Inflammatory macrophage treated with lipopolysaccharide for 4 hours (primary cell): Measurements from ENCODE around the gene SRP9.
"Not testable (repeated sequence)": the region's sequence is repeated elsewhere in the genome, so short reads cannot be mapped to it uniquely, and the experiment has no call there.

Experiments used
- DNase-seq: peaks from one replicate; pipeline ENCODE4 v3.0.0-alpha.2; 2020

Gene SRP9

DNA sequence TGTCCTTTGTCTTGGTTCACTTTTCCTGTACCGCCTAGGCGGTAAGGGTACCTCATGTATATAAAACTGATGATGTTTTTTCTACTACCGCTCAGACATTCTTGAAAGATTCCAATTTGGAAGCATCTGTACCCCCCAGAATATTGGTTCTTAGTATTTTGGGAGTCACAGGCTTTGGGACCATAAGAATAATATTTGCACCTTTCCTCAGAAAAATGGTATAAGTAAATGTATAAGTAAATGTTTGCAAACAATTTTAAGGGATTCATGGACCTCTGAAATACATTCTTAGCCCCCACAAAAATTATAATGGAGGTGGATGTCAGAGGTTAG is 677 bp downstream of the SRP9 start:
- DNase-seq: no peak

DNA sequence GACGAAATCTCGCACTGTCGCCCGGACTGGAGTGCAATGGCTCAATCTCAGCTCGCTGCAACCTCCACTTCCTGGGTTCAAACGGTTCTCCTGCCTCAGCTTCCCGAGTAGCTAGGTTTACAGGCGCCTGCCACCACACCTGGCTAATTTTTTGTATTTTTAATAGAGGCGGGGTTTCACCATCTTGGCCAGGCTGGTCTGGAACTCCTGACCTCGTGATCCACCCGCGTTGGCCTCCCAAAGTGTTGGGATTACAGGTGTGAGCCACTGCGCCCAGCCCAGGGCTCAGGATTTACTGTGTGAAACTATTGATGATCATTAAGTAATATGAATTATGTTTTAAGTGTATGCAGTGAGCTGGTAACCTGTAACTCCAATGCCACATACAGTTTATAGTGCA is 1.5 kb downstream of the SRP9 start:
- DNase-seq: not testable (repeated sequence)

DNA sequence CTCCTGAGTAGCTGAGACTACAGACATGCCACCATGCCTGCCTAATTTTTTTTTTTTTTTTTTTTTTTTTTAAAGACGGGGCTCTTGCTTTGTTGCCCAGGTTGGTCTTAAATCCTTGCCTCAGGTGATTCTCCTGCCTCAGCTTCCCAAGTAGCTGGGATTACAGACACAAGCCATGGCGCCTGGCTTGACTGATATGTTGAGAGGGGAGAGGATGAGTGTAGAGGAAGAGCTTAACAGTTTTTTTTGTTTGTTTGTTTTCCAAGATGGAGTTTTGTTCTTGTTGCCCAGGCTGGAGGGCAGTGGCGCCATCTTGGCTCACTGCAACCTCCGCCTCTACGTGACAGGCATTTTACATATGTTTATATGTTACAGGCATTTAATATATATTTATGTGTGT is 2.5 kb downstream of the SRP9 start:
- no peak for DNase-seq

GRCh38 chr1:225780630-225781029 is 3.0 kb downstream of the SRP9 start:
- DNase-seq: peak; percentile 55

DNA sequence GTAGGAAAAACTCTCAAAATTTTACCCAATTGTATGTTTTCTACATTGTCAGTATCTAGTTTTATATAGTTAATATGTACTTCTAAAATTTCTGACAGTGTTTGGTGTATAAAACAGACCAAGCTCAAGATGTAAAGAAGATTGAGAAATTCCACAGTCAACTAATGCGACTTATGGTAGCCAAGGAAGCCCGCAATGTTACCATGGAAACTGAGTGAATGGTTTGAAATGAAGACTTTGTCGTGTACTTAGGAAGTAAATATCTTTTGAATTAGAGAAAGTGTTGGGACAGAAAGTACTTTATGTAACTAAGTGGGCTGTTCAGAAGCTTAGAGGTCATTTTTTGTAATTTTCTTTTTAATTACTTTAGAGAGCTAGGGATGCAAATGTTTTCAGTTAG is 11.5 kb downstream of the SRP9 start:
- not testable (repeated sequence) for DNase-seq

GRCh38 chr1:225794954-225795353 is 17.3 kb downstream of the SRP9 start:
- no peak for DNase-seq

GRCh38 chr1:225796097-225796496 is 18.5 kb downstream of the SRP9 start:
- DNase-seq: not testable (repeated sequence)

- DNase-seq: not testable (repeated sequence)
These were observed 23.5 kb downstream of the SRP9 start for GRCh38 chr1:225801146-225801545.

DNA sequence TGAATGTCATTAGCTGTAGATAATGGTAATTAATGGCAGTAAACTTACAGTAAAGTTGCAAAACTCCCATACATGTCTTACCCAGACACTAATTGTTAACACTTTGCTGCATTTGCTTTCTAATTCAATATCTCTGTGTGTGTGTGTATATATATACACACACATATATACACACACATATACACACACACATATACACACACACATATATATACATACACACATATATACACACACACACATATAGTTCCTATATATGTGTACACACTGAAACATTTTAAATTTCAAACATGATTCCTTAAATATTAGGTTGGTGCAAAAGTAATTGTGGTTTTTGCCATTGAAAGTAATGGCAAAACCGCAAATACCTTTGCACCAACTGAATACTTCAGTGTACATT is 28.6 kb downstream of the SRP9 start:
- DNase-seq: no peak

- not testable (repeated sequence) for DNase-seq
These were observed 29.1 kb downstream of the SRP9 start for GRCh38 chr1:225806736-225807135.

GRCh38 chr1:225808136-225808535 is 30.5 kb downstream of the SRP9 start:
- no peak for DNase-seq

DNA sequence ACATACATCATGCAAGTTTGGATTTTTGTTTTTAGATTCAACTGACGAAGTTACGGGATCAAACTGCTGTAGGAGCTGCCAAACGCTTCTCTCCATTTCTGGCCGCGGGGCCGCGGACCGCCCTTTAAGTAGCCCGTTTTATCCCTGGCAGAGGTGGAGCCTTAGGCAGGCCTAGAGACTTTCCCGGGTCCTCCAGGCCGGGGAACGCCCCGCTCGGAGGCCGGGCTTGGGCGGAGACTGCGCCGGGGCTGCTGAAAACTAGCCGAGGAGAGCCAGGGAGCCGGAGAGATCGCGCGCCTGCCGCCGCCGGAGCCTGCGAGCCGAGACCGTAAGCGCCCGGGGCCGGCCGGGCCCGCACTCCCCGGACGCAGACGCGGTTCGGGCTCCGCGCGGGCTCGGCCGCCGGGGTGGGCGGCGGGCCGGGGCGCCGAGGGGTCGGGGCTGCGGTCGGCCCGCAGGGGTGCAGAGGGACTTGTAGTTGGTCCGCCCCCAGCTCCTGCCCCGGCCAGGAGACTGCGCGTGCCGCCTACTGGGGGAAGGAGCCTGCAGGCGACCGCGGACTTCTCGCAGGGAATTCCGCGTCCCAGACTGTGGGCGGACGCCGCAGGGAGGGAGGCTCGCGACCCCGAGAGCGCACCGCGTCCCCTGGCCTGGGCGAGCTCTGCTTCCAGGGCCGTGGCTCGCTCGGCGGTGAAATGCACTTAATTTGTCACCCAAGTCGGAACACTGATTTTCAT is 32.4 kb downstream of the SRP9 start, which contains the start of gene EPHX1:
Gene EPHX1 (plus strand): TSS at position 283 of the 737 bp plus-strand sequence. CDS start 18,606 bp downstream, outside the sequence.
- DNase-seq: peak; percentile 82

- peak; percentile 14 for DNase-seq
These were observed 33.2 kb downstream of the SRP9 start for GRCh38 chr1:225810579-225811538.

DNA sequence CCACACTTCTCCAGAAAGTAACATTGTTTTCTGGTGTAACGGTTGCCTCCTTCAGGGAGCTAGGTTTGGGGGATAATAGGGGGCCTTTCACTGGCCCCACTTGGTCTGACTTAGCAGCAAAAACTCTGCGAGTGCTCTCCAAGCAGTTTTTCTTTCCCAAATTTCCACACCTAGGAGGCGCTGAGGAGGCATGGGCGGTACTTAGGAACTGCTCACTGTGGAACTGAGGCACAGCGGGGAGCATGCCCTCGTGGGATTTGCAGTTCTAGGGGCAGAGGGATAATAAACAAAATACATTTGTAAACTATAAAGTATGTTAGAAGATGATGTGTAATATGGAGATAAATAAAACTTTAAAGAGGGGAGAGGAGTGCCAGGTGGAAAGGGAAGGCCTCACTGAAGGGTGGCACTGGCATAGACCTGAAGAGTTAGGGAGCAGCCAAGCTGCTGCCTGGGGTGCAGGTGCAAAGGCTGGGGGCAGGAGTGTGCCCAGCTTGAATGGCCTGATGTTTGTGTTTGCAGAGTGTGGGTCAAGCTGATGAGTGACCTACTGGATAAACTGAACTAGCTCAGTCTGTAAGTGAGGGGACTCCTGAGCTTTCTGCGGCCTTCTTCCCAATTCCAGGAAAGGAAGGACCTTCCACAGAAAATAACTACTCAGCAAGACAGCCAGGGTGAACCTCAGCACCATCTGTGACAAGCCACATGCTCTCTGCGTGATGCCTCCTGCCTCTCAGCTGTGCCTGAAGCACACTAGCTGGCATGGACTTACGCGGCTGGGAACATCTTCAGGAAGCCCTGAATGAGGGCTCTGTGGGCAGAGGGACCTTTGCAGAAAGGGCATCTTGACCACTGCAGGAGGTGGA is 34.2 kb downstream of the SRP9 start:
- no peak for DNase-seq

DNA sequence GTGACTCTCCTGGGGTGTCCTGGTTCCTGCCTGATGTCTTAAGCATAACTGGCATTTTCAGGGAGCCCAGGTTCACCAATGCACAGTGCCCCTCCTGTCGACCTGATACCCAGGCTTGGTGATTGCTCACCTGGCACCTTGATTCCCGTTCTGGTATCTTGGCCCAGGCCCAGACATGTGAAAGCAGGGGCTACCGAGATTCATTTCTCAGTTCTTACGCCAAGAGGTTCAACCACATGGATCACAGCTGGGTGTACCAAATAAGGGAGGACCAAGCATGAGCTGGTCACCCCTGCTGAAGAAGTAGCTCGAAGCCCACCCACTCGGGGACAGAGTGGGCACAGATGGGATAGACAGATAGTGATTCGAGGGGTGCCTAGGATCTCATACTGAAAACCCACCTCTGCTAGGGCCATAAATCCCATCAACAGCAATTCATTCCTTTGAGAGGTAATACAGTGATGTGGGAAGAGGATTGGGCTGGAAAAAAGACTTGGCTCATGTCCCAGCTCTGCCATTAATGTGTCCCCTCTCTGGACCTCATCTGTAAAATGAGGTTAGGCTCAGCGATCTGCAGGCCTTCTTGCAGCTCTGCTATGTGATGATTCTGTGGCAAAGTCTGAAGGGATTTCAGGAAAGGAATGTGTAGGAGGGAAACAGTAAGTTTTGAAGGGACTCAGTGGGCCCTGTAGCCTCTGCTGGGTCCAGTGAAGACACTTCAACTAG is 35.0 kb downstream of the SRP9 start:
- DNase-seq: no peak

DNA sequence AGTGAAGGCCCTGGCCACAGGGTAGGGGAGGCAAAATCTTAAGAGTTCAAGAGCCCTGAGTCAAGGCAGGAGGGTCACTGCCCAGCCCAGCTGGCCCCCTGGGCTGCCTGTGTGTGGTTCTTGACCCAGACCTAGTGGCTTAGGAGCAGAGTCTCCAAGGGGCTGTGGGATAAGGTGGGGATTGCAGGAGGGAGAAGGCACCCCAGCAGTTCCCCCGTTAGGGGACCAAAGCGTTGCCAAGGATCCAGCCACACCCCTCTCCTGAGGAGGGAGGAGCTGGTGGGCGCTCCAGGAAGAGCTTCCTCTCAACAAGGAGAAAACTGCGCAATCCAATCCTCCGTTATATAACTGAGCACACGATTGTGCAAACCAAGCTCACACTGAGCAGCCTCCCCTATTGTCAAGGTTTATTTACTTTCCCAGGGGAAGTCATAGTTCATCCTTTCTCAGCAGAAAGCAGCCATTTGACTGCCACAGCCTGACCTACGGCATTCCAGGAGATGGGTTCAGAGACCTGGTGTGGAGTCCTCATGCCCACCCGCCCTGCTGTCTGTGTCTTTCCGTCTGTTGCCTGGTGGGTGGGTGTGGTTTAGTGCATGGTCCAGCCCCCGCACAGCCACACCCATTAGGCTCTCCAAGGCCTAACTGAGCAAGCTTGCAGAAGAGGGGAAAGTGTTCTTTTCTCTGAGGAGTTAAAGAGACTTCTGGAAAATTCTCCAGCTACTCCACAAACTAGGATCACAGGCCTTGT is 35.8 kb downstream of the SRP9 start:
- peak; percentile 80 for DNase-seq

- no peak for DNase-seq
These were observed 36.8 kb downstream of the SRP9 start for GRCh38 chr1:225814381-225814780.

DNA sequence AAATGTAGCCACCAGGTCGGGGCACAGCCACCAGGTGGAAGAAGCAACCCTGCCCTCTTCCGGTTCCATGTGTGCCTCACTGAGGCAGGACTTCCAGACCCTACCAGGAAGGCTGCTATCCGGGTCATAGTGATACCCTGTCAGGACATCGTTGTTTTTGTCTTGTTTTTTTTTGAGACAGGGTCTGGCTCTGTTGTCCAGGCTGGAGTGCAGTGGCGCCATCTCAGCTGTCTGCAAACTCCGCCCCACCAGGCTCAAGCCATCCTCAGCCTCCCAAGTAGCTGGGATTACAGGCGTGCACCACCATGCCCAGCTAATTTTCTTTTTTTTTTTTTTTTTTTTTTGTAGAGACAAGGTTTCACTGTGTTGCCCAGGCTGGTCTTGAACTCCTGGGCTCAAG is 37.5 kb downstream of the SRP9 start:
- not testable (repeated sequence) for DNase-seq

DNA sequence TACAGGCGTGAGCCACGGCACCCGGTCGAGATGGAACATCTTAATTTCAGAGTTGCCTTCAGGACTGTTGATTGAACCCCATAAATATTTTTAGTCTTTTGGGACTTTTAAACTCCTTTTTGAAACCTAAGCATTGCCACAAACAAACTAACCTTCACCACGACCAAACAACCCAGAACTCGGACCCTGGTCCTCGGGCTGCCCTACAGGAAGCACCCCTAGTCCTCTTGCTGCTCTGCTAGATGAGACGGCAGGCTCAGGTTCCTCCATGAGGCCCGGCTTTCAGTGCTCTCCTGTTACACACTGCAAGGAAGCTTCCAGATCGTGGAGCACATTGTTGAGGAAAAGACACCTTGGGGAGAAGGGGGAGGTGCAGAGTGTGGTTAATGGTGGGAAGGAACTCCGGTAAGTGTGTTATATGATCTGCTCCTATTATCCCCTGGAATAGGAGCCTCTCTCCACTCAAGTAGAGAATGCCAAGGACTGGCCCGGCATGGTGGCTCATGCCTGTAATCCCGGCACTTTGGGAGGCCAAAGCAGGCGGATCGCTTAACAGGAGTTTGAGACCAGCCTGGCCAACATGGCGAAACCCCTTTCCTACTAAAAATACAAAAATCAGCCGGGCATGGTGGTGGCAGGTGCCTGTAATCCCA is 38.0 kb downstream of the SRP9 start:
- no peak for DNase-seq

DNA sequence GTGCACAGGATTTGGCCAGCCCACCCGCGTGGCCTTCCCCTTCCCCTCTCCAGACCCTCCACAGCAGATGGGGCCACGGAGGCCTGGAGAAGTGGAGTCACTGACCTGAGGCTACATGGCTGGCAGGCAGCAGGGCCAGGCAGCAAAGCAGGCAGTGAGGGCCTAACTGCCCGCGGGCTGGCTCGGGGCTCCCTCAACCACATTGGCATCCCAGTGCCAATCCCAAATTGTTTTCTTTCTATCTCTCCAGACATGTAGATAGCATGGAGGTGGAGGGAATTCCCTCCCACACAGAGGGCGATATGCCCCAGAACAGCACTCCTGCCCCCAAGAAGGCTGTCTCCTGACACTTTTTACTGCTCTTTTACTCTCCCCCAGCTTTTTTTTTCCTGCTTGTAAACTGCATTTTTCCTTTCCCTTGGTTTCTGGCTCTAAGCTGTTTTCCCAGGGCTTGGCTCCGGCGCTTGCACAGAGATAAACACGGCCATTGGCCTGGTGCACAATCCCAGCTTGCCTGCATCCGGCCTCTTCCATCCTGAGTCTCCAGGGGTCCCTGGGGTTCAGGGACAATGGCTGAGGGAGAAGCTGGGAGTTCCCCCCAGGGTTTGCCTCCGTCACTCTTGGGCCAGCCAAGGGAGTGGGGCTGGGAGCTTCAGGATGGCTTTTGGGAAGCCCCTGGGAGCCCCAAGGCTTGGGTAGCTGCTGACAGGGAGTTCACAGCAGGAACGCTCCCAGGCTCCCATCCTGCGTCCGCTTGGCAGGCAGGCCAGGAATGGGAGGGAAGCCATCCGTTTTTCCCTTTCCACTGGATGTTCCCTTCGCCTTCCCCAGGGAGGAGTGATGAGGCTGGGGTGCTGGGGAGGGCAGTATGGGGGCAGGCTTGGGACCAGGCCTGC is 39.3 kb downstream of the SRP9 start:
- no peak for DNase-seq
